ENCODE data around the gene TRAPPC4.
"Not testable (repeated sequence)": the region's sequence is repeated elsewhere in the genome, so short reads cannot be mapped to it uniquely, and the experiment has no call there.

The TRAPPC4 gene

GRCh38 chr11:119018074-119018938 is at the start of gene TRAPPC4, which contains the start of gene RPS25:
Gene TRAPPC4 (plus strand): TSS chr11:119018766. CDS start chr11:119018796, 30 bp downstream.
Gene RPS25 (minus strand): TSS chr11:119018343. CDS start chr11:119018284, 59 bp downstream.
- peak; percentile 85 to 86 for DNase-seq (ENCODE audit: low read depth in 1 of 2, low spot score in 1 of 2)

- DNase-seq (ENCODE audit: low read depth in 1 of 2, low spot score in 1 of 2): not testable (repeated sequence)
These were observed 49.1 kb upstream of the TRAPPC4 start for GRCh38 chr11:118969508-118969907.

GRCh38 chr11:118971646-118972045 is 46.9 kb upstream of the TRAPPC4 start, which contains the start of gene FOXR1:
Gene FOXR1 (plus strand): TSS chr11:118971761. CDS start chr11:118971932, 171 bp downstream.
- DNase-seq (ENCODE audit: low read depth in 1 of 2, low spot score in 1 of 2): no peak

GRCh38 chr11:118973985-118974384 is 44.6 kb upstream of the TRAPPC4 start:
- DNase-seq (ENCODE audit: low read depth in 1 of 2, low spot score in 1 of 2): no peak

GRCh38 chr11:118975771-118976709 is 42.5 kb upstream of the TRAPPC4 start:
- no peak for DNase-seq (ENCODE audit: low read depth in 1 of 2, low spot score in 1 of 2)

- DNase-seq (ENCODE audit: low read depth in 1 of 2, low spot score in 1 of 2): no peak
These were observed 39.1 kb upstream of the TRAPPC4 start for GRCh38 chr11:118979434-118979833.

- DNase-seq (ENCODE audit: low read depth in 1 of 2, low spot score in 1 of 2): no peak
These were observed 38.2 kb upstream of the TRAPPC4 start for GRCh38 chr11:118980191-118980881.

- DNase-seq (ENCODE audit: low read depth in 1 of 2, low spot score in 1 of 2): not testable (repeated sequence)
These were observed 34.2 kb upstream of the TRAPPC4 start for GRCh38 chr11:118984337-118984736.

- DNase-seq (ENCODE audit: low read depth in 1 of 2, low spot score in 1 of 2): no peak
These were observed 33.7 kb upstream of the TRAPPC4 start for GRCh38 chr11:118984825-118985224.

- no peak for DNase-seq (ENCODE audit: low read depth in 1 of 2, low spot score in 1 of 2)
These were observed 30.3 kb upstream of the TRAPPC4 start for GRCh38 chr11:118988280-118988679.

GRCh38 chr11:118991486-118992038 is 27.0 kb upstream of the TRAPPC4 start:
- DNase-seq (ENCODE audit: low read depth in 1 of 2, low spot score in 1 of 2): not testable (repeated sequence)

GRCh38 chr11:118996926-118997626 is 21.5 kb upstream of the TRAPPC4 start:
- no peak for DNase-seq (ENCODE audit: low read depth in 1 of 2, low spot score in 1 of 2)

- DNase-seq (ENCODE audit: low read depth in 1 of 2, low spot score in 1 of 2): peak; percentile 92 to 93
These were observed 20.8 kb upstream of the TRAPPC4 start, which contains the start of gene CENATAC for GRCh38 chr11:118997627-118998387. Gene CENATAC (plus strand): TSS chr11:118998138. CDS start chr11:118998198, 60 bp downstream.

GRCh38 chr11:118998388-118998717 is 20.2 kb upstream of the TRAPPC4 start:
- no peak for DNase-seq (ENCODE audit: low read depth in 1 of 2, low spot score in 1 of 2)

- no peak for DNase-seq (ENCODE audit: low read depth in 1 of 2, low spot score in 1 of 2)
These were observed 19.7 kb upstream of the TRAPPC4 start for GRCh38 chr11:118998822-118999221.

- DNase-seq (ENCODE audit: low read depth in 1 of 2, low spot score in 1 of 2): no peak
These were observed 17.7 kb upstream of the TRAPPC4 start for GRCh38 chr11:119000906-119001305.

GRCh38 chr11:119006656-119007055 is 11.9 kb upstream of the TRAPPC4 start:
- no peak for DNase-seq (ENCODE audit: low read depth in 1 of 2, low spot score in 1 of 2)

- no peak for DNase-seq (ENCODE audit: low read depth in 1 of 2, low spot score in 1 of 2)
These were observed 7.0 kb upstream of the TRAPPC4 start for GRCh38 chr11:119011476-119012053.

- no peak for DNase-seq (ENCODE audit: low read depth in 1 of 2, low spot score in 1 of 2)
These were observed 5.9 kb upstream of the TRAPPC4 start for GRCh38 chr11:119012629-119013170.

Measured in stimulated activated CD4-positive, alpha-beta T cell treated with anti-CD3 and anti-CD28 coated beads, Interleukin-15, amount 100 ng/mL, for 1 hour (primary cell).